Neuronal stem cell (in vitro differentiated cells): Measurements from ENCODE around the gene DENND5B.
A peak's percentile ranks its signal among the peaks of the same experiment; 100 is the strongest.

ENCODE experiments used
- DNase-seq: peaks from one replicate; pipeline ENCODE4 v3.0.0-alpha.2; 2013; ENCODE audit warnings: low spot score
- H2AFZ ChIP-seq: one replicate; pipeline ENCODE4 v1.6.1; 2013; ENCODE audit warnings: mild to moderate bottlenecking, low read length, inconsistent platforms
- H2AK5ac ChIP-seq: 2 replicates; pipeline ENCODE4 v1.6.1; 2013; ENCODE audit warnings: low read depth, mild to moderate bottlenecking, inconsistent platforms, low read length, moderate library complexity, mixed read lengths
- H2BK120ac ChIP-seq: 2 replicates; pipeline ENCODE4 v1.6.1; 2013; ENCODE audit warnings: low read depth, mild to moderate bottlenecking, inconsistent platforms, low read length, moderate library complexity, mixed read lengths
- H2BK12ac ChIP-seq: one replicate; pipeline ENCODE4 v1.6.1; 2013; ENCODE audit warnings: low read length, inconsistent platforms
- H2BK15ac ChIP-seq: 2 replicates; pipeline ENCODE4 v1.6.1; 2013; ENCODE audit warnings: mild to moderate bottlenecking, low read length, inconsistent platforms, mixed read lengths
- H2BK5ac ChIP-seq: one replicate; pipeline ENCODE4 v1.6.1; 2013; ENCODE audit warnings: inconsistent platforms, mild to moderate bottlenecking, low read length, moderate library complexity
- H3K14ac ChIP-seq: one replicate; pipeline ENCODE4 v1.6.1; 2013; ENCODE audit warnings: low read length, inconsistent platforms
- H3K18ac ChIP-seq: 2 replicates; pipeline ENCODE4 v1.6.1; 2013; ENCODE audit warnings: low read length, inconsistent platforms
- H3K23ac ChIP-seq: 2 replicates; pipeline ENCODE4 v1.6.1; 2013; ENCODE audit warnings: low read depth, mild to moderate bottlenecking, mixed read lengths, low read length, inconsistent platforms; ENCODE audit not compliant: poor library complexity
- H3K27ac ChIP-seq: replicated peaks from 3 replicates; pipeline ENCODE4 v1.5.1; 2013; ENCODE audit warnings: low read length, inconsistent platforms
- H3K27me3 ChIP-seq, 3 experiments: 2 replicates each; pipeline ENCODE4 v1.6.1; 2013; ENCODE audit warnings: low read length in 3 of 3, mild to moderate bottlenecking in 2 of 3, inconsistent platforms in 1 of 3, low read depth in 1 of 3, mixed read lengths in 1 of 3, moderate library complexity in 1 of 3; ENCODE audit not compliant: control insufficient read depth in 3 of 3, insufficient read depth in 3 of 3
- H3K36me3 ChIP-seq, 2 donors: replicated peaks in 1 of 2; 2 replicates each; pipeline ENCODE4 v1.6.1; 2013; ENCODE audit warnings: low read length in 2 of 2; ENCODE audit not compliant: control insufficient read depth in 2 of 2, insufficient read depth in 2 of 2
- H3K4ac ChIP-seq: 2 replicates; pipeline ENCODE4 v1.6.1; 2013; ENCODE audit warnings: inconsistent platforms, mild to moderate bottlenecking, low read length, moderate library complexity
- H3K4me1 ChIP-seq, 2 donors: 1 replicate in 1 of 2; 2 replicates in 1 of 2; pipeline ENCODE4 v1.6.1; 2013; ENCODE audit warnings: low read length in 2 of 2, low read depth in 1 of 2; ENCODE audit not compliant: control insufficient read depth in 2 of 2, insufficient read depth in 1 of 2
- H3K4me2 ChIP-seq: one replicate; pipeline ENCODE4 v1.6.1; 2013; ENCODE audit warnings: mild to moderate bottlenecking, low read length, inconsistent platforms; ENCODE audit not compliant: insufficient read depth, poor library complexity, severe bottlenecking
- H3K4me3 ChIP-seq, 2 donors: 2 replicates each; pipeline ENCODE4 v1.5.1; 2013; ENCODE audit warnings: low read length in 2 of 2, mild to moderate bottlenecking in 2 of 2, inconsistent platforms in 1 of 2, moderate library complexity in 1 of 2
- H3K79me1 ChIP-seq: one replicate; pipeline ENCODE4 v1.6.1; 2013; ENCODE audit warnings: low read depth, mild to moderate bottlenecking, inconsistent platforms, low read length, moderate library complexity
- H3K9ac ChIP-seq: one replicate; pipeline ENCODE4 v1.6.1; 2013; ENCODE audit warnings: mild to moderate bottlenecking, low read depth, low read length, inconsistent platforms; ENCODE audit not compliant: poor library complexity
- H3K9me3 ChIP-seq, 2 donors: replicated peaks in 1 of 2; 2 replicates each; pipeline versions ENCODE3 to v1.6.1; 2013; ENCODE audit warnings: low read length in 2 of 2, mild to moderate bottlenecking in 2 of 2, inconsistent platforms in 1 of 2, low read depth in 1 of 2, mixed read lengths in 1 of 2, moderate library complexity in 1 of 2; ENCODE audit not compliant: control insufficient read depth in 2 of 2, insufficient read depth in 1 of 2
- H4K8ac ChIP-seq: one replicate; pipeline ENCODE4 v1.6.1; 2013; ENCODE audit warnings: low read depth, mild to moderate bottlenecking, inconsistent platforms, low read length, moderate library complexity
- H4K91ac ChIP-seq: one replicate; pipeline ENCODE4 v1.6.1; 2013; ENCODE audit warnings: low read length, low read depth, mild to moderate bottlenecking, inconsistent platforms; ENCODE audit not compliant: poor library complexity
- WGBS, 2 donors: extraction: QIAGEN DNeasy Blood & Tissue Kit; methylation state at CpG; one replicate each; pipeline ENCODE4 v1.1.7; 2013; ENCODE audit warnings: missing lambda C conversion rate in 2 of 2, mixed read lengths in 1 of 2; ENCODE audit not compliant: insufficient read length in 2 of 2, insufficient replicate concordance in 1 of 2; ENCODE audit errors: extremely low coverage in 2 of 2; 5-methylcytosine and 5-hydroxymethylcytosine counted together

The DENND5B gene

DNA sequence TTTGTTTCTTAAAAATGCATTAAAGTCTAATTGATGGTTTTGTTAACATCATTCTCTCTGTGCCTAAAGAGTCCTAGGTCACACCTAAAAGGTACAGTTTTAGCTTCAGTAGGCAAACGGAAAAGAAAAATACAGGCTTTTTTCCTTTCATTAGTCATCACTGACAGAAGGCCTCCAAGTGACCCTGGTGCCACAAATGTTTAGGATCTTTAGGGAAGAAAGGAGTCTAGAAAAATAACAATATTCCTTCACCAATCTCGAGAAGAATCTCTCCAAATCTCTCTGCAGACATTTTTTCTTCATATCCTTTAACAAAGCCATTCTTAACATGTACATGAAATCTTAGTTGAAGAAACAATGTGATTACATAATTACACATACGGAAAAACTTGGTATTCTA, 2.0 kb downstream of the DENND5B start:
- H3K79me1 ChIP-seq = peaks cover 5% of the 10 kb centered on the region
- no peak overlapping the region for H3K18ac ChIP-seq
- no peak for DNase-seq
- H4K8ac ChIP-seq = no peak overlapping the region
- peaks cover 2 to 11% of the 10 kb centered on the region in 2 donors for H3K4me1 ChIP-seq
- WGBS, 2 donors = no CpG with 5 or more reads among the region's 3 CpGs
- no peak overlapping the region for H2AFZ ChIP-seq
- no peak overlapping the region for H2BK15ac ChIP-seq
- no peak overlapping the region for H2BK12ac ChIP-seq
- no peak overlapping the region for H3K4ac ChIP-seq
- H3K27me3 ChIP-seq = no peaks in the 10 kb centered on the region
- no peak overlapping the region for H2AK5ac ChIP-seq
- no peak overlapping the region for H3K4me2 ChIP-seq
- H2BK5ac ChIP-seq = no peak overlapping the region
- no peak overlapping the region for H3K23ac ChIP-seq
- no peaks in the 10 kb centered on the region for H3K36me3 ChIP-seq
- no peak overlapping the region for H3K14ac ChIP-seq
- H4K91ac ChIP-seq = no peak overlapping the region
- no peak overlapping the region for H3K9ac ChIP-seq
- H3K9me3 ChIP-seq = peaks cover 0 to 14% of the 10 kb centered on the region in 2 donors
- H2BK120ac ChIP-seq = no peak overlapping the region
- H3K27ac ChIP-seq = no peak overlapping the region
- peak overlapping the region in 1 of 2 donors; percentile 90 for H3K4me3 ChIP-seq

DNA sequence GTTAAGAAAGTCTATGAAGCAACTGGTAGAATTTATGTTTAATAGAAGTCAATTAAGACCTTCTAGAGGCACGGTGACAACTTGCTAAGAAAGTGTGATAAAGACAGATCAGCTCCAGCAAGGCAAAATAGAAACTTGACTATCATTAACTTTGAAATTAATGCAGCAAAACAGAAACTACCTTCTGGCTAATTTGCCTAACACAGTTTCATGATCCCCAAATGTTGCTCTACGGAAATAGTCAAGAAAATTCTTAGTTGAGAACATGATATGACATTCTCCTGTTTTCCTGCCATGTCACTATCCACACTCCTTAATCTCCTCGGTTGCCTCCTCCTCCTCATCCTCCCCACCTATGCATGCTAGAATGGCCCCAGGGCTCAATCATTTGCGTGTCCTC, 4.2 kb downstream of the DENND5B start:
- H3K9ac ChIP-seq = no peak overlapping the region
- no peak overlapping the region for H2BK5ac ChIP-seq
- H3K27ac ChIP-seq = no peak overlapping the region
- no peak for DNase-seq
- peaks cover 5% of the 10 kb centered on the region for H3K79me1 ChIP-seq
- H3K14ac ChIP-seq = no peak overlapping the region
- no peak overlapping the region for H4K91ac ChIP-seq
- no peak overlapping the region for H3K4ac ChIP-seq
- H2BK15ac ChIP-seq = no peak overlapping the region
- no peaks in the 10 kb centered on the region for H3K36me3 ChIP-seq
- no CpG with 5 or more reads among the region's 4 CpGs for WGBS, 2 donors
- no peak overlapping the region for H2AFZ ChIP-seq
- no peak overlapping the region for H2BK12ac ChIP-seq
- peaks cover 0 to 14% of the 10 kb centered on the region in 2 donors for H3K9me3 ChIP-seq
- H3K4me1 ChIP-seq = peaks cover 2 to 10% of the 10 kb centered on the region in 2 donors
- no peak overlapping the region for H3K18ac ChIP-seq
- no peak overlapping the region for H3K23ac ChIP-seq
- no peak overlapping the region for H4K8ac ChIP-seq
- H2AK5ac ChIP-seq = no peak overlapping the region
- H3K4me3 ChIP-seq = no peak overlapping the region
- no peaks in the 10 kb centered on the region for H3K27me3 ChIP-seq
- H3K4me2 ChIP-seq = no peak overlapping the region
- H2BK120ac ChIP-seq = no peak overlapping the region

DNA sequence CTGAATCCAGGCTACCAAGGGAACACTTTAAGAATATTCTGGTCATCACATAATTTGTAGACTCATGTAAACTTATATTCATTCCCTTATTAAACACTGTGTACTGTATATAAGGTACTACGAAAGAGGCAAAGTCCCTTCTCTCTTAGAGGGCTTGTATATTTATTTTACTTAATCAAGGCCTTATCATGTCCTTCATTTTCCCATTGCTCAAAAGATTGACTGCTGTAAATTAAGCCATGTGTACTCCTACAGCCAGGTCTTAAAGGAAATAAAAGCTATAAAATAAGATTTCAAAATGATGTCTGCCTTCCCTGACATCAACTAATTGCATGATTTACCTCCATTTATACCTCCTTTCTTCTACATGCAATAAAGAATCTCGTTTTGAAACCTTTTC, 5.0 kb downstream of the DENND5B start:
- no peak overlapping the region for H4K91ac ChIP-seq
- no peak overlapping the region for H3K4me3 ChIP-seq
- DNase-seq = no peak
- H3K4me1 ChIP-seq = peaks cover 0 to 5% of the 10 kb centered on the region in 2 donors
- no peak overlapping the region for H2AFZ ChIP-seq
- H3K27ac ChIP-seq = no peak overlapping the region
- peaks cover 0 to 17% of the 10 kb centered on the region in 2 donors for H3K9me3 ChIP-seq
- no peaks in the 10 kb centered on the region for H3K27me3 ChIP-seq
- H3K9ac ChIP-seq = no peak overlapping the region
- no peak overlapping the region for H4K8ac ChIP-seq
- no peak overlapping the region for H3K4me2 ChIP-seq
- no peak overlapping the region for H3K23ac ChIP-seq
- H3K14ac ChIP-seq = no peak overlapping the region
- no peak overlapping the region for H2BK120ac ChIP-seq
- no peak overlapping the region for H3K4ac ChIP-seq
- H2BK15ac ChIP-seq = no peak overlapping the region
- no peak overlapping the region for H2BK5ac ChIP-seq
- no peaks in the 10 kb centered on the region for H3K36me3 ChIP-seq
- H3K18ac ChIP-seq = no peak overlapping the region
- no CpG with 5 or more reads among the region's 2 CpGs for WGBS, 2 donors
- no peak overlapping the region for H2AK5ac ChIP-seq
- peaks cover 5% of the 10 kb centered on the region for H3K79me1 ChIP-seq
- H2BK12ac ChIP-seq = no peak overlapping the region

DNA sequence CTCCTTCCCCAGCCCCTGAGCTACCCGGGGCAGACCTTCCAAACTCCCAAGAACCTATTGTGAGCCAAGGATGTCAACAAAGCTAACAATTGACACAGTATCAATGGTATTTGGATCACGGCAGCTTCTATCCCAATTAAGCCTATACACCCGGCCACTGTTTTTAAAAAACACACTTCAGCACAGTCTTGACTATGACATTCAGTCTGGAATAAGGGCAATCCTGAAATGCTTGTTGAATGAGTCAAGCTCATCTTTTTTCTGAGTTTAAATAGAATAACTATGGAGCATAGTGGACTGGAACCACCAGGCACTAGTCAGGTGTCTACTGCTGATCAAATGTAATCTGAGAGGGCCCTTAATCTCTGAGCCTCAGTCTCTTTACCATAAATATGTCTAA, 5.7 kb downstream of the DENND5B start:
- no CpG with 5 or more reads among the region's 3 CpGs for WGBS, 2 donors
- Histone ChIP-seq H2AK5ac (no peak overlapping the region), H3K14ac (no peak overlapping the region), H3K27ac (peak overlapping the region; percentile 18), H2AFZ (no peak overlapping the region), H3K27me3 (no peaks in the 10 kb centered on the region), H3K23ac (no peak overlapping the region), H2BK120ac (no peak overlapping the region), H3K4me2 (no peak overlapping the region), H3K9me3 (peaks cover 0 to 17% of the 10 kb centered on the region in 2 donors), H3K18ac (no peak overlapping the region), H3K4me1 (peaks cover 0 to 5% of the 10 kb centered on the region in 2 donors), H4K91ac (no peak overlapping the region), H3K9ac (no peak overlapping the region), H3K4me3 (no peak overlapping the region), H3K36me3 (no peaks in the 10 kb centered on the region), H3K79me1 (no peaks in the 10 kb centered on the region), H2BK5ac (no peak overlapping the region), H4K8ac (no peak overlapping the region), H2BK15ac (no peak overlapping the region), H2BK12ac (no peak overlapping the region), H3K4ac (no peak overlapping the region)
- no peak for DNase-seq
